ENCODE results near the gene ZNF217.
"Not testable (repeated sequence)": the region's sequence is repeated elsewhere in the genome, so short reads cannot be mapped to it uniquely, and the experiment has no call there.

The ZNF217 gene

DNA sequence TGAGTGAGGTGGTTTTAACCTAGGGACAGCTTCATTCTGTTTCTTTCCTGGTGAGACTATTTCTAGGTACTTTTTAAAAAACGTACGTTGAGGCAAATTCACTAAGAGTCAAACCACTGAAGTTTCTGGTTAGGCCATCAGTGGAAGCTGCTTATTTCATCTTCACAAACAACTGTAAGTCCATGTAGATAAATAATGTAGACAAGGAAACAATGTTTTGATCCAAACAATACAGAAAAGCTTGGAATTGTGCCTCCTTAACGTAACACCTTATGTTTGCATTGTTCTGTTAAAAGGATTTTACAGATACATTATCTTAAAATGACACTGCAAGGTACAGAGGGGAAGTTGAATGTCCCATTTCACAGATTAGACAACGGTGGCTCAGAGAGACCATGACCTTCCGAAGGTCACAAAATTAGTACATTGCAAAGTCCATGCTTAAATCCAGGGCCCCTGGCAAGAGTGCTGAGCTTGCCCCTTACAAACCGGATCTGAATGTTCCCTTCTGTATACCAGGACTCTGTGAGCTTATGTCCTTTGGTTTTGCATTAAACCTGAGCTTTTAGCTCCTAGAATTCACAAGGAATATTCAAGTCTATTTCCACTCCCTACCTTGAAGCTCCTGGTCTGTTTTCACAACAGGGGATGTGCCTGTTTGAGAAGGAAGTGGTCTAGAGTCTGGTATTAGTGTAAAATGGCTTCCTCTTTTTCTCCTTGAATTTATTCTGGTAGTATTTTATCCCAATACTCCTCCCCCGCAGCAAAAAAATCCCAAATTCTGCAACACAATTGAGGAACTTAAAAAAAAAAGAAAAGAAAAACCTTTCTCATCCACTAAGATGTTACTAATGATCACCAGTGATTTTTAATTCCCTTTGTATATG lies 28.9 kb upstream of the ZNF217 start:
- no peak for DNase-seq (ENCODE audit: low read depth in 2 of 3, low spot score in 1 of 3)

DNA sequence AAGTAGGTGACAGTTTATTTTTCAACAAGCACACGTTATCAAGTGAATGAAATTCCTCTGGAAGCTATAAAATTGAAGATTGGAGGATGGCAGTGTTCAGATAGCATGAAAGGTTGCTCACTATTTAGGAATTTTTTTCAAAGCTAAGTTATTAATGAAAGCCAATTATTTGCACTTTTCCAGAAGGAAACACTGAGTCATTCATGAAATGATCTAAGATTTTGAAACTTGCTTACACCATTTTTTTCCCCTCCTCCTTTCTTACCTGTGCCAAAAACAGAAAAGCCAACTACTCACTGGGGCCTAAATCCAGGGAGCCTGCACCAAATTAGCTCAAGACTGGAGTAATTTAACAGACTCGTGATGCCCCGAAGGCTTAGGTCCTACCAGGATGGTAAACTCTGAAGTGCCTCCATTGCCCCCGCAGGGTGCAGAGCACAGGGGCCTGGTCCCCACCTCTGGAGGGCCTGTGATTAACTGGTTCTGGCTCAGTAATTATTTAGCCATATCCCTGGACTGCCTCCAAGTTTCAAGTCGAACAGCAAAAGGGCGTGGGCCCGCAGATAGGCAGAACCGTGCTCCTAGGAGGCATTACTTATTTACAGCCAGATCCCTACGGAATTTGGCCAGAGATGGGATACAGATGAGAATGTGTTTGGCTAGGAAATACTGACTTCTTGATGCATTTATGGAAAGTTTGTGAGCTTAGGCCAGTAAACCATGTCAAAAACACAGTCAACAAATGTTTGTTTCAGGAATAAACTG lies 28.0 kb upstream of the ZNF217 start:
- no peak for DNase-seq (ENCODE audit: low read depth in 2 of 3, low spot score in 1 of 3)

GRCh38 chr20:53618490-53619000 lies 24.9 kb upstream of the ZNF217 start:
- not testable (repeated sequence) for DNase-seq (ENCODE audit: low read depth in 2 of 3, low spot score in 1 of 3)

DNA sequence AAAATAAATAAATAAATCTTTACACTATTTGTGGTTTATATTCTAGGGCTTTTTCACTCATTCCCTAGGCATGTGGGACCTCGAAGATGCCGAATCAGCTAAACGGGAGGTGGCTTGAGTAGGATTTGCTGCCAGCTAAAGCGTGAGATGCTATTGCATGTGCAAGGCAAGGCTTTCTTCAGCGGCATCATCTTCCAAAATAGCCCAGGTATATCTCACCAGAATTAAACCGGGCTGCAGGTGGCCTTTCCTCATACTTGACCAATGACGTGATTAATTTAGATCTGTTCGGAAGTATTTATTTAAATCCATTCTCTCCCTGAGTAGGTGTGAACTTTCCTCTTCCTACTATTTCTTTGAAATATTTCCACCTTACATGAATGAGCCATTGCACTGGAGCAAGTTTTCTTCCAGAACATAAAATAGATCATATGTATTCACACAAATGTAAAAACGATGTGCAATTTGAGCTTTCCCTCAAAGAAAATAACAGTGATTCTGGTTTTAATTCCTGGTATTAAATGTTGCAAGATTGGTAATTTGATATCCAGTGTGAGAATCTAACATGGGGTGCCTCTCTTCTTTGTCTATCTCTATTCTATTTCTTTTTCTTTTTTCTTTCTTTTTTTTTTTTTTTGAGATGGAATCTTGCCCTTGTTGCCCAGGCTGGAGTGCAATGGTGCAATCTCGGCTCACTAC lies 24.3 kb upstream of the ZNF217 start:
- DNase-seq (ENCODE audit: low read depth in 2 of 3, low spot score in 1 of 3): no peak

DNA sequence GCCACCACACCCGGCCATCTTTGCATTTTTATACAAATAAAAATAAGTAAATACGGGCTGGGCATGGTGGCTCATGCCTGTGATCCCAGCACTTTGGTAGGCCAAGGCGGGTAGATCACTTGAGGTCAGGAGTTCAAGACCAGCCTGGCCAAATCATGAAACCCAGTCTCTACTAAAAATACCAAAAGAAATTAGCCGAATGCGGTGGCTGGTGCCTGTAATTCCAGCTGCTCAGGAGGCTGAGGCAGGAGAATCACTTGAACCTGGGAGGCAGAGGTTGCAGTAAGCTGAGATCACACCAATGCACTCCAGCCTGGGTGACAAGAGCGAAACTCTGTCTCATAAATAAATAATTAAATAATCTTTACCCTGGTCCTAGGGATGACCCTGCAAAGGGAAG lies 22.9 kb upstream of the ZNF217 start:
- DNase-seq (ENCODE audit: low read depth in 2 of 3, low spot score in 1 of 3): not testable (repeated sequence)

DNA sequence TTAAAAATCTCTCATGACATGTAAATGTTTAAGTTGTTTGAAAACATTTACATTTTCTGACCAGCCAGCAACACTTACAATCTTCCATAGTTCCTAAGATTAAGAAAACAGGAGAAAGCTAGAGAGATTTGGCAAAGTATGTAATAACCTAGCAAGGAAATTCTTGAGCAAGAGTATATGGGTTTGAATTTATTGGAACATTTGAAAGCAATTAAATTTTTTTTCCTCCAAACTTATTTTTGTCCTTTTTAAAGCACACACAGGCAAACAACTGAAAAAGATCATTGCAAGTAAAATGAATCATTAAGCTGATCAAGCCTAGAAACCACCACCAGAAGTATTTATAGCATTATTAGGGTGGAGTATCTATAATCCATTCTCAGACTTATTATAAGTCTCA lies 20.1 kb upstream of the ZNF217 start:
- no peak for DNase-seq (ENCODE audit: low read depth in 2 of 3, low spot score in 1 of 3)

GRCh38 chr20:53612289-53612688 lies 18.6 kb upstream of the ZNF217 start:
- DNase-seq (ENCODE audit: low read depth in 2 of 3, low spot score in 1 of 3): not testable (repeated sequence)

DNA sequence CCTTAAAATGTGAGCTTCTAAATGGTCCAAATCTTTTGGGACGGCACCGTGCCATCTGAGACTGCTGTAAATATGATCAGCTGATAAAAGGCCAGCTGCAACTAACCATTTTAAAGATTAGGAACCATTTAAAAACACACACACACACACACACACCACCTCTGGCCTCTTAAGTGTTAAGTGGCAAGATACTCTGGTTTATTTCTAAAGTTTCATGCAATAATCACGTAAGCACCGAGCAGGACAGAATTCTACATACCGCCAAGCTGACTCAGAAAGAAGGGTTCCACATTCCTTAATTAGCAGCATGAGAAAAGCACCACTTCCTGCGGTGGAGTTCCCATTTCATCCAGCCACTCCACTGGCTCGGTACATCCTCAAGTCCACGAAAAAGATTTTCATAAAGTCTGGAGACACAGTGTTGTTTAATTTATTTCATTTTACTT lies 17.8 kb upstream of the ZNF217 start:
- DNase-seq (ENCODE audit: low read depth in 2 of 3, low spot score in 1 of 3): no peak

DNA sequence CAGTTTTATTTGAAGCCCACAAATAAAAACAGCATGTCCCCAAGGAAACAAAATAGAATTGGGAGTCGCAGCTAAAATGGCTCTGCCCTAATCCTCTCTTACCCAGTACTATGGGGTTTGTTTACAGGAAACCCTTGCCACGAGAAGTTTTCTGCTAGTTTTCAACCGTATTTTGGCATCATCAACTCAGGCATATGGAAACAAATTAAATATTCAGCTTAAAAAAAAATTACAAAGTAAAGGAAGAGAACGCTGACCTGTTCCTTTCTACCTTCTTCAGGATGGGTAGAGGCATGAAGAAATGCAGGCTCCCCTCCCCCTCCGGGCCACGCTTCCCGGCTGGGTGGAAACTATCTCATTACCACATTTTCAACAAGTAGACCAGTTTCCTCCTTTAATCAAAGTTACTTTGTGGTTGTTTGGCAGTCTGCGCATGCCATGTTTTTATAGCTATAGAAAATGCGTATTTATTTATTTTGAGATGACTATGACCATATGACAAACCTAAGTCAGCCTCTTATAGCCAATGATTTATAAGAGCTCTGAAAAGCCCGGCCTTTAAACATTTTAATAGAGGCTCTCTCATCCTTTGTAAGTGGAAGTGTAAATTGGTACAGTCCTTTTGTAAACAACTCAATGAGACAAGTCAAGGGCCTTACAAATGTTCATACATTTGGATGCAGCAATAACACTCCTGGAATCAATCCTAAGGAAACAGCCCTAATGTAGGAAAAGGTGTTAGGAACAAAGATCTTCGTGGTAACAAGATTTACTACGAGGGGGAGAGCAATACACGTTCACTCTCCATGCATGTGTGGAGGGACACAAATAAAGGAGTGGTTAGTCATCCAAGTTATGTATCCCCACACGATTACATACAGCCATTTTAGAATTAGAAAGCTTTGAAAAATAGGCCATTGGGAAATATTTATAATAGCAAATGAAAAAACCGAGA lies 16.1 kb upstream of the ZNF217 start:
- DNase-seq (ENCODE audit: low read depth in 2 of 3, low spot score in 1 of 3): peak; percentile 62 to 73 (median 73)

DNA sequence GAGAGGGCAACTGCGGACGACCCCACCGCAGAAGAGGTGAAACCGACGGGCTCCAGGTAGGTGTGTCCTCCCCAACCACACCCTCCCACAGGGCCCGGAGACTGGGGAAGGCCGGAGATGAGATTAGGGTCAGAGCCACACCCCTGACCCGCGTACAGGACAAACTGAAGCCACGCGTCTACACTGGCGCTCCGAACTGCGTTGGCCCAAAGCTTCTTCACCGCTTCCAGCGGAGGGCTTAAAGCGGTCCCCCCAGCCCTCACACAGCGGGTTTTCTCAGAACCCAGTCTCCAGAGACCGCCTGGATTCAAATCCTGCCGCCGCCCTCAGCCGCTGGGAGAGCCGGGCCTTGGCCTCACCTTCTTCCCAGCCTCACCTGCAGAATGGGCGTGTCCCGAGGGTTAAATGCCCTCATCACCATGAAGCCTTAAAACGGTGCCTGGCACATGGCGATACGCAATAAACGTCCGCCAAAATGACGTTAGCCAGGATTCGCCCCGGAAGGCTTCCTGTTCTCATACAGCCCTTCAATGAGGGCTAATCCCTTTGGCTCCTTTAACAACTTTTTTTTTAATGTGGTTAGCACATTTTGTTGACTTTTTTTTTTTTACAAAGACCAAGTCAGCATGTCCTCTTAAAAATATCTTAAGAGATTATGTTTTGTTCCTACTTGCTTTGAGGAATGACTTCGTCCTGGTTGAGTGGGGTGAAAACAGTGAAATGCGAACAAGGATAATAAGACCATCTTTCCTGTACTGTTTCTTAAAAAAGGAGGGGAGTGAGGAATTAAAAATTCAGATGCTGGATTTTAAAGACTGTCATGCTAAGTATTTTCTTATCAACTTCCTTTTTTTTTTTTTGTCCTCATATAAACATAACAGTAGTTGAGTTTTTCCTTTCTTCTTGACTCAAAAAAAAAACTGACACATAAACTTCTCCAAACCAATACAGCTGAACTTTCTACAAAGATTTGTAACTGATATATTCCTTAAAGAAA lies 15.1 kb upstream of the ZNF217 start:
- DNase-seq (ENCODE audit: low read depth in 2 of 3, low spot score in 1 of 3): no peak

GRCh38 chr20:53608071-53608455 lies 14.4 kb upstream of the ZNF217 start:
- no peak for DNase-seq (ENCODE audit: low read depth in 2 of 3, low spot score in 1 of 3)

GRCh38 chr20:53606364-53606985 lies 12.8 kb upstream of the ZNF217 start:
- no peak for DNase-seq (ENCODE audit: low read depth in 2 of 3, low spot score in 1 of 3)

GRCh38 chr20:53605401-53605800 lies 11.8 kb upstream of the ZNF217 start:
- DNase-seq (ENCODE audit: low read depth in 2 of 3, low spot score in 1 of 3): not testable (repeated sequence)

- DNase-seq (ENCODE audit: low read depth in 2 of 3, low spot score in 1 of 3): not testable (repeated sequence)
Observed at GRCh38 chr20:53604846-53605245, 11.2 kb upstream of the ZNF217 start.

DNA sequence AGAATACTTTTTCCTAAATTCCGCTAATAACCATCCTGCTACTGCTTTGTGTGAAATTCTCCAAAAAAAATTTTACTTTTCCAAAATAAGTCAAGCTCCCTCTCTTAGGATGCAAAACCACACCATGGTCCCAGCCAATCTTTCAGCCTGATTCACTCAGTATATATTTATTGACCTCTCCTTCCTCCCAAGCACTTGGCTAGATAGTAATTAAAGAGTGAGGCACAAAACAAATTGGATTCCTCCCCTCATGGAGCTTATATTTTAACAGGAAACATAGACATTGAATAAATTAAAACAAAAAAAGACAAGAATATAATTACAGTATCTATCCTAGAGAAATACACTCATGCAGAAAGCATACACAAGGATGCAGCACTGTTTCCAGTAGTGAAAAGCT lies 9.0 kb upstream of the ZNF217 start:
- DNase-seq (ENCODE audit: low read depth in 2 of 3, low spot score in 1 of 3): no peak

- DNase-seq (ENCODE audit: low read depth in 2 of 3, low spot score in 1 of 3): no peak
Observed at GRCh38 chr20:53599910-53600632, 6.4 kb upstream of the ZNF217 start.

DNA sequence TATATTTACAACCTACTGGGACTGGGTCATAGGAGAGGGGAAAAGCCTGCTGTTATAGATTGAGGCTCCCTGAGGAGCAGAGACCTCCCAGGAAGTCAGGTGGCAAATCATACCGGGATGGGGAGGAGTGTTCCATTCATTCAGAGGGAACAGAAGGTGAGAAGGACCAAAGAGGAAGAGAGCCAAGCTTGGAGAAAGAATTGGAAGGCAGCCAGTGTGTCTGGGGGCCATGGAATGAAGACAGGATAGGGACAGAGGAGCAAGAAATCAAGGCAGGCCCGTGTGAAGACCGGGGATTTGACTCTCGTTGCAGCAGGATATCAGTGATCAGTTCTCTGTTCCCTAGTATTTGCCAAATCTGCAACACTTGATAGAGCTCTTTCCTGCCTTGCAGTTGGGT lies 5.7 kb upstream of the ZNF217 start:
- DNase-seq (ENCODE audit: low read depth in 2 of 3, low spot score in 1 of 3): no peak

GRCh38 chr20:53599044-53599362 lies 5.4 kb upstream of the ZNF217 start:
- DNase-seq (ENCODE audit: low read depth in 2 of 3, low spot score in 1 of 3): no peak
